Stimulated activated naive B cell treated with anti-CD40 and anti-IgM and Interleukin-4, amounts not matched to agents 10 μg/mL and 1 μg/mL and 100 μg/mL, for 72 hours (primary cell): ENCODE measurements around the gene KCNQ1.

ENCODE experiments used
- ATAC-seq, 2 donors: fragments of 150-1000 bp; cut with Tn5 transposase; replicated peaks; 2 replicates each; pipeline ENCODE4 v1.10.0; 2021; ENCODE audit warnings: moderate library complexity in 1 of 2
- DNase-seq: peaks from one replicate; pipeline ENCODE4 v3.0.0; 2021
- H3K27ac Mint-ChIP-seq: one replicate; pipeline ENCODE4 v1.8.0; 2022; ENCODE audit warnings: mild to moderate bottlenecking, mixed read lengths
- H3K27me3 Mint-ChIP-seq, 2 donors: one replicate each; pipeline ENCODE4 v1.8.0; 2022; ENCODE audit warnings: mixed read lengths in 2 of 2
- H3K36me3 Mint-ChIP-seq, 2 donors: one replicate each; pipeline ENCODE4 v1.8.0; 2022; ENCODE audit warnings: mixed read lengths in 2 of 2, mild to moderate bottlenecking in 1 of 2
- H3K4me1 Mint-ChIP-seq, 2 donors: one replicate each; pipeline ENCODE4 v1.8.0; 2022; ENCODE audit warnings: mixed read lengths in 2 of 2, mild to moderate bottlenecking in 1 of 2
- H3K4me3 Mint-ChIP-seq, 2 donors: one replicate each; pipeline ENCODE4 v1.8.0; 2022; ENCODE audit warnings: mild to moderate bottlenecking in 2 of 2, mixed read lengths in 2 of 2, moderate library complexity in 1 of 2
- H3K9me3 Mint-ChIP-seq, 2 donors: one replicate each; pipeline ENCODE4 v1.8.0; 2022; ENCODE audit warnings: mixed read lengths in 2 of 2, mild to moderate bottlenecking in 1 of 2

Gene KCNQ1

GRCh38 chr11:2771758-2772466 is 327.1 kb downstream of the KCNQ1 start:
- no peak for ATAC-seq
- no peak overlapping the region for H3K27ac Mint-ChIP-seq
- H3K4me1 Mint-ChIP-seq, result peaks cover 2 to 5% of the 10 kb centered on the region in 2 donors
- peaks cover 0 to 20% of the 10 kb centered on the region in 2 donors for H3K27me3 Mint-ChIP-seq
- H3K4me3 Mint-ChIP-seq, result no peak overlapping the region
- no peaks in the 10 kb centered on the region for H3K9me3 Mint-ChIP-seq
- no peak for DNase-seq
- peaks cover 3 to 16% of the 10 kb centered on the region in 2 donors for H3K36me3 Mint-ChIP-seq

GRCh38 chr11:2772544-2773031 is 327.8 kb downstream of the KCNQ1 start:
- Mint-ChIP-seq H3K4me3 (no peak overlapping the region), H3K27me3 (peaks cover 0 to 17% of the 10 kb centered on the region in 2 donors), H3K9me3 (no peaks in the 10 kb centered on the region), H3K27ac (no peak overlapping the region), H3K4me1 (peaks cover 2 to 7% of the 10 kb centered on the region in 2 donors), H3K36me3 (peaks cover 3 to 16% of the 10 kb centered on the region in 2 donors)
- DNase-seq, result no peak
- ATAC-seq, result peak; percentile 45 to 76

GRCh38 chr11:2774173-2775082 is 329.6 kb downstream of the KCNQ1 start:
- Mint-ChIP-seq H3K27me3 (peaks cover 0 to 10% of the 10 kb centered on the region in 2 donors), H3K36me3 (peaks cover 3 to 9% of the 10 kb centered on the region in 2 donors), H3K27ac (no peak overlapping the region), H3K4me1 (peaks cover 9 to 23% of the 10 kb centered on the region in 2 donors), H3K4me3 (no peak overlapping the region), H3K9me3 (no peaks in the 10 kb centered on the region)
- no peak for ATAC-seq
- DNase-seq, result no peak

GRCh38 chr11:2775083-2775625 is 330.3 kb downstream of the KCNQ1 start:
- DNase-seq (no peak), ATAC-seq (peak; percentile 30 to 31)
- Mint-ChIP-seq H3K4me3 (no peak overlapping the region), H3K4me1 (peaks cover 9 to 28% of the 10 kb centered on the region in 2 donors), H3K9me3 (no peaks in the 10 kb centered on the region), H3K27ac (no peak overlapping the region), H3K36me3 (peaks cover 3 to 9% of the 10 kb centered on the region in 2 donors), H3K27me3 (peaks cover 0 to 10% of the 10 kb centered on the region in 2 donors)

- Mint-ChIP-seq H3K9me3 (no peaks in the 10 kb centered on the region), H3K4me1 (peaks cover 9 to 28% of the 10 kb centered on the region in 2 donors), H3K27ac (no peak overlapping the region), H3K4me3 (no peak overlapping the region), H3K27me3 (peaks cover 0 to 15% of the 10 kb centered on the region in 2 donors), H3K36me3 (peaks cover 3 to 13% of the 10 kb centered on the region in 2 donors)
- ATAC-seq (no peak), DNase-seq (no peak)
These were observed 331.0 kb downstream of the KCNQ1 start for GRCh38 chr11:2775626-2776350.

GRCh38 chr11:2776351-2777061 is 331.7 kb downstream of the KCNQ1 start:
- Mint-ChIP-seq H3K4me1 (peaks cover 12 to 28% of the 10 kb centered on the region in 2 donors), H3K4me3 (no peak overlapping the region), H3K27ac (no peak overlapping the region), H3K27me3 (peaks cover 0 to 22% of the 10 kb centered on the region in 2 donors), H3K9me3 (no peaks in the 10 kb centered on the region), H3K36me3 (peaks cover 4 to 13% of the 10 kb centered on the region in 2 donors)
- DNase-seq (no peak), ATAC-seq (no peak)

DNA sequence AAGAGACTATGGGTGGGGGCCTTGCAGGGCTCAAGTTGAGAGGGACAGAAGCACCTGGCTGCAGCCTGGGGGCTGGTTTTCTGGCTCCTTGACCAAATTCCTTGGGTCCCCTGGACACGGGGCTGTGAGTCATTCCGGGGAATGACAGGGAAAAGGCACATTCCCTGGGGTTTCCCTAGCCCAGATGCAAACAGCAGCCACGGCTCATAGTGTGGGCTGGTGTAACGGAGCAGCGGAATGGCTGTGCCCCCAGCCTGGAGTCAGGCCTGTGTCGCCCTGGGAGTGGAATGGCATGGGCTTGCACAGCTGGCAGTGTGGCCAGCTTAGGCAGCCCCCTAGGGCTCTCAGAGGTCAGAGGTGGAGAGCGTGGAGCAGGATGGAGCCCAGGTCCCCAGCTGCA is 332.6 kb downstream of the KCNQ1 start:
- Mint-ChIP-seq H3K9me3 (peaks cover 0 to 2% of the 10 kb centered on the region in 2 donors), H3K27me3 (peaks cover 0 to 23% of the 10 kb centered on the region in 2 donors), H3K4me1 (peaks cover 14 to 28% of the 10 kb centered on the region in 2 donors), H3K4me3 (no peak overlapping the region), H3K27ac (no peak overlapping the region), H3K36me3 (peaks cover 4 to 17% of the 10 kb centered on the region in 2 donors)
- no peak for ATAC-seq
- no peak for DNase-seq

GRCh38 chr11:2777871-2778629 is 333.2 kb downstream of the KCNQ1 start:
- peak overlapping the region; percentile 25 for H3K27ac Mint-ChIP-seq
- peaks cover 4% of the 10 kb centered on the region in 2 donors for H3K9me3 Mint-ChIP-seq
- ATAC-seq, result peak; percentile 6 to 12

DNA sequence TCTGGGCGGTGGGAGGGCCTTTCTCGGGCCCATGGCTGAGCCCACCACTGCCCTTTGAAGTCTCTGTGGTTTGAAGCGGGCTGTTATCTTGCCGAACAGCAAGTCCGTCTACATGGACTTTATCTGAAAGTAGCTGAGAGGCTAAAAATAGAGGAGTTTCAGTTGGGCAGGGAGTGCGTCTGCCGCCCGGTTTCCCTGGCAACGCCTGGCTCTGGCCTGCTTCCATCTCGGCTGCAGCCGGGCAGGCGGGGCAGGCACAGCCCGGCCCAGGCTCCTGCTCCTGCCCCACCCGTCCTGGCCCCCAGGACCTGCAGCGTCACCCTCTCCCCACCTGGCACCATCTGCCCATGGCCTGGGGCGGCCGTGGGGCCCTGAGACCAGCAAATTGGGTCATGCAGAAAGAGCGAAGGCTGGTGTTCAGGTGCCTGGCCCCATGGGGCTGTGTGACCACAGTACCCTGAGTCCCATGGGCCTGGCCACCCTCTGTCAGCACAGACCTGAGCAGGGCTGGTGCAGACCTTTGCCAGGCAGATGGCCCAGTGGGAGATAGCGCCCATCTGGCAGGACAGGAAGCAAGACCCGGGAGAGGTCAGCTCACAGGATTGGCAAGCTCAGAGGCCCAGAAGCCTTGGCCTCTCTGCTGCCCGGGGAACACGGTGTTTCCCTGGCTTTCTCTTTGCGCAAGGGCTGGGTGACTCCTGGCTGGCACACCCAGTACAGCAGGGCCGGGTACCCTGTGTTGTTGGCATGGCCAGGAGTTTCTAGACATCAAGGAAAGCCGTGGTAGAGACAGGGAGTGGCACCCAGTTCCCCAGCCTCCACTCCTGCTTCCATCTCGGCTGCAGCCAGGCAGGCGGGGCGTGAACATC is 334.1 kb downstream of the KCNQ1 start:
- Mint-ChIP-seq H3K27ac (no peak overlapping the region), H3K4me1 (peaks cover 14 to 28% of the 10 kb centered on the region in 2 donors), H3K9me3 (peaks cover 4% of the 10 kb centered on the region in 2 donors), H3K27me3 (peaks cover 0 to 22% of the 10 kb centered on the region in 2 donors), H3K36me3 (peaks cover 4 to 18% of the 10 kb centered on the region in 2 donors), H3K4me3 (peak overlapping the region in 1 of 2 donors; percentile 6)
- ATAC-seq, result peak; percentile 64
- DNase-seq, result peak; percentile 3

More at GRCh38 chr11:2777871-2778629, 333.2 kb downstream of the KCNQ1 start:
- Mint-ChIP-seq H3K36me3 (peaks cover 4 to 18% of the 10 kb centered on the region in 2 donors), H3K4me1 (peaks cover 14 to 28% of the 10 kb centered on the region in 2 donors), H3K27me3 (peaks cover 0 to 22% of the 10 kb centered on the region in 2 donors), H3K4me3 (peak overlapping the region in 1 of 2 donors; percentile 6)
- no peak for DNase-seq

DNA sequence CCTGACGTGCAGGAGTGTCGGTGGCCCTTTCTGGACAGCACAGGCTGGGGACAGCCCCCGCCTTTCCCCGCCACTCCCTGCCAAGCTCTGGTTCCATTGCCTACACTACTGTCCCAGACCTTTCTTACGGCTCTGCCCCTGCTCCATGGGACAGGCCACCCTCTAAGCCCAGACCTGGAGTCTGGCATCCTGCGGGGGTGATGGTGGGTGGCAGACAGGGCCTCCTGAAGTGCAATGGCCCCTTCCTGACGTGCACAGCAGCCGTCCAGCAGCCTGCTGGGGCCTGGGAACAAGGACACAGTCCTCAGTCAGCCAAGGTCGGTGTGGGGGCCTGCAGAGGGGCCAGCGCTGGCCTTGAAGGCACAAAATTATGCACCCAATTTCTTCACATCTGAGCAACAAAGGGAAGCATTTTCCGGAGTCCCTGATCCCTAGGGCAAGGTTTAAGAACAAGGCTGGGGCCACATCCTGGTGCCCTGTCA is 334.7 kb downstream of the KCNQ1 start:
- Mint-ChIP-seq H3K9me3 (peaks cover 4% of the 10 kb centered on the region in 2 donors), H3K4me3 (no peak overlapping the region), H3K27me3 (peaks cover 0 to 22% of the 10 kb centered on the region in 2 donors), H3K4me1 (peaks cover 14 to 28% of the 10 kb centered on the region in 2 donors), H3K36me3 (peaks cover 4 to 18% of the 10 kb centered on the region in 2 donors), H3K27ac (no peak overlapping the region)
- no peak for ATAC-seq
- DNase-seq, result peak; percentile 0

GRCh38 chr11:2779981-2780849 is 335.4 kb downstream of the KCNQ1 start:
- no peak overlapping the region for H3K27ac Mint-ChIP-seq
- peaks cover 4% of the 10 kb centered on the region in 2 donors for H3K9me3 Mint-ChIP-seq
- no peak overlapping the region for H3K4me3 Mint-ChIP-seq
- DNase-seq (peak; percentile 0), ATAC-seq (no peak)
- peaks cover 14 to 25% of the 10 kb centered on the region in 2 donors for H3K4me1 Mint-ChIP-seq
- H3K36me3 Mint-ChIP-seq, result peaks cover 4 to 18% of the 10 kb centered on the region in 2 donors
- H3K27me3 Mint-ChIP-seq, result peaks cover 0 to 22% of the 10 kb centered on the region in 2 donors
